HG03565 (cell line): ENCODE measurements around the gene RNF144A.

Experiments used
- ATAC-seq: cut with Tn5 transposase; IDR thresholded peaks from one replicate; pipeline ENCODE4 v1.9.1; 2021; ENCODE audit warnings: mild to moderate bottlenecking, moderate library complexity; ENCODE audit not compliant: unreplicated experiment

The RNF144A gene

DNA sequence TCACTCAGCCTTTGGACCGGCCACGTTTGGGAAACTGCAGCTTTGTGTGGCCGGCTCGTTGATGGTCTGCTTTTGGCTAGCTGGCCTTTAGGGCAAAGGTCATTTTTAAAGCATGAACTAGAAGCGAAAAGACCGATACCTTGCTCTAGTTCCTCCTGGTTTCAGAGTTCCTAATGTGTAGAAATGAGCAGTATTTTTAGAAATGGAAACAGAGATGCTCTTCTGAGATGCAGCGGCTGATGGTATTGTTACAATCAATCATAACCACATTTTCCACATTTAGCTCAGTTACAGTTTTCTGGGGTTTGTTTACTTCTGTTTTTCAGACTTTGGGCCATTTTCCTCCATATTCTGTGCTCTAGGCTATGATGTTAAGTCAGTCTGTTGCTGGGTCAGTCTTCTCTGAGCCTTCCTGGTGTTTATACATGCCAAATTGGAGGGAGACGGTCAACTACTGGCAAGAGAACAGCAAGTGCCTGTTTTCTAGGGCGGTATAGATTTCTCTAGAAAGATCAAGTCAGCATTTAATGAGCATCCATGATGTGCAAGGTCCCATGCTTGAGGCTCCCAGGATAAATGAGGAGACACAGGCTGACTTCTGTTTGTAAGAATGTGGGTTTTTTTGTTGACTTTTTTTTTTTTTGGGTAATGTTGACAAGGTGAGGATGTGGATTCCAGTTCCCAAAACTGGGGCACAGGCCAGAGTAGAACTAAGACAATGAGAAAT, 28.0 kb downstream of the RNF144A start:
- ATAC-seq = peak; percentile 98

GRCh38 chr2:6945821-6946220, 28.6 kb downstream of the RNF144A start:
- no peak for ATAC-seq

DNA sequence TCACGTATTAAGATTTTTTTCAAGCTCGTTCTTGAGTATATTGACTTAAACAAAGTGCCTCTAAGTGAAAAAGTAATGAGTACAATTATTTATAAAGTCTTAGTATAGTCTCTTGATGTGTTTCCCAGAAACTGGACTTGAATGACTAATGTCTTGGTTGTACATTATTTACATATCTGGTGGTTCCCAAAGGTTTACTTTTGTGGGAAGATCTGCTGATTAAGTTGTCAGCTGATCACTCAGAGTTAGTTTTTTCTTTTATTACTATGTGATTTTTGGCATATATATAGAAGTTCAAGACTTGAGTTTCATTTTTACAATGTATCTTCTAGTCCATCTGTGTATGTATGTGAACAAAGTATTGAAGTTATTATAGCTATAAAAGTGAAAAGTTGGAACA, 29.5 kb downstream of the RNF144A start:
- no peak for ATAC-seq

- ATAC-seq = no peak
Observed at GRCh38 chr2:6947929-6948676, 30.9 kb downstream of the RNF144A start.

DNA sequence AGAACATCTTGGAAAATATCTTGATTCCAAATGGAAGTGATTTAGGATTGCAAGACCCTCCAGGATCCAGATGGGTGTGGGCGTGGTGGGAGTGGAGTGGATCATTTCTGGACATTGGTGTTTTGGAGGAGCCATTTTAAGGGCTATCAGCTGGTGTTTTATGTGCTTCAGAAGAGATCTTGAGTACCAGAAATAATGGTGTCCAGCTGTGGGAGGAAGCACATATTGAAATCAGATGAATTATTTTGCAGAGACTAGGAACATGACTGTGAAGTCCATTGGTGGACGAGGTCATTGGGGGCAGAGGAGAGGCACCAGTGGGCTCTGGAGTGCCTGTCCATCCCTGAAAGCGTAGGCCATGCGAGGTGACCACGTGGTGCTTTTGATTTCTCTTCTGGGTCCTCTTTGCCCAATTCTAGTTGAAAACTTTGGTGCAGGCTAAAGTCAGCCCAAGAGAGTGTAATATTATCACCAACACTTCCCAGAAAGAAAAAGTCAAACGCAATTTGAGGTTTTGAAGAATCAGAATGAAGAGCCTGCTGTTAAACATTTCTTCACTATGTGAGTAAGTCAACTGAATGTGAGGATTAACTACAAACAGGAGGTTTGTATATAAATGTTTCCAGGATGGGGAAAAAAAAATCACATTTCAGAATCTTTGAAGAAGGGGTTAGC, 31.6 kb downstream of the RNF144A start:
- ATAC-seq = no peak

GRCh38 chr2:6951046-6951445, 33.8 kb downstream of the RNF144A start:
- no peak for ATAC-seq

DNA sequence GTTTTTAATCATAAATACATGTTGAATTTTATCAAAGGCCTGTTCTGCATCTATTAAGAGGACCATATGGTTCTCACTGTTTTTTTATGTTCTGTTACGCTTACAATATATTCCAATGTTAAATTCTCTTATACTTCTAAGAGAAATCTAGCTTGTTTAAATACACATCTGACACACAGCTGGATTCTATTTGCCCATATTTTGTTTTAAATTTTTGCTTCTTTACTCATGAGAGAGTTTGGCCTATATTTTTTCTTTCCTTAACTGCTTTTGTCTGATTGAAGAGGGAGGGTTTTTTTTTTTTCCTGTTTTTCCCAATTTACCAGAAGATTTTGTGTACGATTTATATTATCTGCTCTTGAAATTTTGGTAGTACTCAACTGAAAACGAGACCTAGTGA, 34.9 kb downstream of the RNF144A start:
- no peak for ATAC-seq

DNA sequence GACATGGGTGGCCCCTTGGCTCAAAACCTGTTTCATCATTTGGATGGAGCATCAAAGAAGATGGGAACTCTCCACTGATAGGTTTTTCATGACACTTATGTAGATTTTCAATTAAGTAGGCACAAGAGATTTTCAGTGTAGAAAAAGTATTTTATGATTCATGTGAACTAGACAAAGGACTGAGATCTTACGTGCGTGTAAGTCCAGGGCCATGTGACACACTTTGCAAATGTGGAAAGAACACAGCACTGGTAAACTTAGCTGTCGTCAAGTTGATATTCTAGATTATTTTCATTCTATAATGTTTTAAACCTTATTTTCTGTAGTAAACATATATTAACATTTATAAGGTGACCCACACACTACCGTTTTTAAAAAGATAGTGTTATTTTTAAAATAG, 37.4 kb downstream of the RNF144A start:
- no peak for ATAC-seq

- ATAC-seq = no peak
Observed at GRCh38 chr2:6955511-6956136, 38.4 kb downstream of the RNF144A start.

- ATAC-seq = no peak
Observed at GRCh38 chr2:6956566-6956965, 39.4 kb downstream of the RNF144A start.

DNA sequence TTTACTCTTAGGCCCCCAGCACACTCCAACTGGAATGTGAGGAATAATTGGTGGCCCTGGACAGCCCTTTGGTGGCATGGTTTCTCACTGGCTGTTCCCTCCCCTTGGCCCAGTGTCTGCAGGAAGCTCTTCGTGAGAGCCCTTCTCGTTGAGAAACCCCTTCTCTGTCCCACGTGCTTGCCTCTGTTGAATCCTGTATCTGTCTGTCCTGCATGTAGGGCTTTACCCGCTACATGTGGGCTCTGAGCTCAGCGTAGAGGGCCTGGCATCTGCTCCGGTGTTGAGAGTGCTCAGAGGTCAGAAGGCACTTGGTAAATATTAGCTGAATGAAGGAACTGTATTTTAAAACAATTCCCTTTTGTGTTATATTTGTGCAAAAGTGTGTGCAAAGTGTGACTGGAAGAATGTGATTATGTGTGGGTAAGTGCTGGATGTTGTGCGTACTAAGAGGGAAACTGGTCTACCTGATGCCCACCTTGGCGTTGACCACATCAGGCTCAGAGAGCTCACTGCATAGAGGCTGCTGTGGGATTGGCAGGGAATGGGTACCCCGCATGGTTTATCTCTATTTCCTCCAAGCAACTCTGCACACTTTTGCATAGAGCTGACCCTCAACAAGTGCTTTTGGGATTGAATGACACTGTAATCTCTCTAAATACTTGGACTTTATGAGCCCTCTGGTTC, 40.0 kb downstream of the RNF144A start:
- no peak for ATAC-seq

DNA sequence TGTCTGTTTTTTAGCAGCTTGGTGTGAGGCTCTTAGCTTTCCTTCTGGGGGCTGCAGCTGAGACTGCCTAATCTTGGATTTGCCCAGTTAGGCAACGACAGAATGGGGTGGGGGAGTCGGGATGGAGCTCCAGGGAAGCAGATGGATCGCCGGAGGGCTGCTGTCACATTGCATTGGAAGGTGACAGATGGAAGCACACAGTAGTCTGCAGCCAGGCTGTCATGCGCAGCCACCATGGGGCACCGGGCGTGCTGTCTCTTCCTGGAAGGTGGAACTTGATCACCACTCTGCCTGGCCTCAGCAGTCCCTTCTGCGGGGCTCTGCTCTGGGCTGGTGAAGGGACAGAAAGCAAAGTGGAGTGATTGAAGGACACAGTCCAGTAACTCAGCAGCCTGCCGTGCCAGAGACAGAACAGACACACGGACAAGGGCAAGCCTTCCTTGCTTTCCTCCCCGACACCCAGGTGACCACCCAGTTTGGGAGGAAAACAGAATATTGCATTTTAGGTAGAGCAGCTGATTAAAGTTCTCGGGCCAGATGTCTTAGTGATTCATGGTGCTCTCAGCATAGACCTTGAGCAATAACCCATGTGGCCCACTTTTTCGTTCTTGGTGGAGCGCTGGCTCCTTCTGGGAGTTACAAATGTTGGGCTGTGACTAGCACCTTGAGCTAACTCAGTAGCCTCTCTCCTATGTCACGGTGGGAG, 40.9 kb downstream of the RNF144A start:
- no peak for ATAC-seq

DNA sequence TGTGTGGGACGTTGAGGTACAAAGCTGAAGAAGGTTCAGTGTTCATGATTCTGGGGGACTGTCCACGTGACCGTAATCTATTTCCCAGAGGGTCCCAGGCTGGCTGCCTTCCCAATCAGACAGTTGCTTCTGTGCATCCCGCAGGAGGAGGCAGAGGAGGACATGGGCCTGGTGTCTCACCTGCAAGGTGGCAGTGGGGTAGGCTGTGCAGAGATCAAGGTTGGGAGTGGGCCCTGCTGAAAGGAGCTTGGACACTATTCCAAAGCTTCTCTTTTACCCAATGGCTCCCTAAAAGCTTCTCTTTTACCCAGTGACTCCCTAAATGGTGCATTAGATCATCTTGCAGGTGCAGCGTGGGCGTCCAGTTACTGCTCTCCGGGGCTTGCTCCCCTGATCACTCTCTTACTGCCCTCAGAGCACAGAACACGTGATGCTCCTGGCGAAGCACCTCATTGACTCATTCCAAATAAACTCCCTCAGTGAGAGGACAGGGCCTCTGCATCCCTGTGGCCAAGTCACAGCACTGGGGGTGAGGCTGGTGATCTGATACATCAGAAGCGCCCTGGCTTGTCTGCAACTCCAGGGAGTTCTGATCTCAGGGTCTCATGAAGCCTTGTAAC, 41.5 kb downstream of the RNF144A start:
- ATAC-seq = no peak

DNA sequence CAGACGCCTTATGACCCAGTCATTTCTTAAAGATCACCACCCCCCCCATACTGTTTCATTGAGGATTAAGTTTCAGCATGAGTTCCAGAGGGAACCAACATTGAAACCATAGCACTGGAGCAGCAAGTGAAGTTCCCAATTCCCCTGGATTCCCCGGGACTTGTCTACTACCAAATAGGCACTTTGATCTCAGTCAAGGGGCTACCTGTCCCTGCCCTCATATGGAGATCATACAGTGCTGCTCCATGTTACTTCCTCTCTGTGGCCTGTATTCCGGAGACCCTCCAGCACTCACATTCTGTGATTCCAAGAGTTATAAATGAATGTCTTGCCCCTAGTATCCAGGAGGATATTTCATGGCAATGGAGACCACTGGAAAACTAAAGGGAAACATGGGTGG, 42.5 kb downstream of the RNF144A start:
- no peak for ATAC-seq

- no peak for ATAC-seq
Observed at GRCh38 chr2:6960659-6961058, 43.4 kb downstream of the RNF144A start.

DNA sequence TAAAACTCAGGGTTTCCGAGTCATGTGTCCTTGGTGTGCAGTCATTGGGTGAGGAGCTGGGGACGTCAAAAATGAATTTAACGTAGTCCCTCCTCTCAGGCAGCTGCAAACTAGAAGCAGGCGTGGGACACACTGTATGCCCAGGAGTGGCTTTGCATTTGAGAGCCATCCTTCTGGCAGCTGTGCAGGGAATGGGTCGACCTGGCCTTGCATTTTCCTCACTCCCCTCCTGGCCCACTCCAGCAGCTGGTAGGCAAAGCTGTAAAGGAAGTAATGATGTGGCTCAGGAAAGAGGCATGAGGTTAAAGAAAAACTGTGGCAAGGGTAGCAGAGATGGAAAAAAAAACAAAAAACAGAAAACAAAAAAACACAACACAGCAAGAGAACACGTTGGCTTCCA, 46.5 kb downstream of the RNF144A start:
- no peak for ATAC-seq

GRCh38 chr2:6965071-6965795, 48.0 kb downstream of the RNF144A start:
- no peak for ATAC-seq

GRCh38 chr2:6966446-6966940, 49.3 kb downstream of the RNF144A start:
- no peak for ATAC-seq

DNA sequence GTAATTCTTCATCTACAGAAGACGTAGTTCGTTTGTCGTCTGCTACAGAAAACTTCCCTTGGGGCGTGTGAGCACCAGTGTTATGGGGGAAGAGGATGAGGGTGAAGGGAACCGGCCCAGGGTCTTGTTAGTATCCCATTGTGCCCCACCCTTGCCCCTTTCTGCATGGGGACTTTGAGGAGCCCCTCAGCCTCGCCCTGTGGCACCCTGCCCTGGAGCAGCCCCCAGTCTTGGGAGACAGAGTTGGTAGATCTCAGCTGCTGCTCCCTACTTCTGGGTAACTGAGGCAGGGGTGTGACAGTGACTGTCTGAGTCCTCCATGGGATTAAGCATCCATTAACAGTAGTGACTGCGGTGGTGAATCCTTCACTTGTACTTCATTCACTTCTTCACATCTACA, 50.1 kb downstream of the RNF144A start:
- ATAC-seq = no peak
